ENCODE data around the gene DNAI2. TPM values are rescaled to one million over a fixed set of nuclear protein-coding genes. Genes with fewer than 3 reads are reported as not detected.

DNAI2 gene
- total RNA-seq, 4 donors from 2014 or later = not detected

GRCh38 chr17:74241431-74241830 lies 32.6 kb upstream of the DNAI2 start:
- TF ChIP-seq POLR2A (IDR thresholded peaks at IDR 0.05) = no peak
- TF ChIP-seq, protein P1, sequence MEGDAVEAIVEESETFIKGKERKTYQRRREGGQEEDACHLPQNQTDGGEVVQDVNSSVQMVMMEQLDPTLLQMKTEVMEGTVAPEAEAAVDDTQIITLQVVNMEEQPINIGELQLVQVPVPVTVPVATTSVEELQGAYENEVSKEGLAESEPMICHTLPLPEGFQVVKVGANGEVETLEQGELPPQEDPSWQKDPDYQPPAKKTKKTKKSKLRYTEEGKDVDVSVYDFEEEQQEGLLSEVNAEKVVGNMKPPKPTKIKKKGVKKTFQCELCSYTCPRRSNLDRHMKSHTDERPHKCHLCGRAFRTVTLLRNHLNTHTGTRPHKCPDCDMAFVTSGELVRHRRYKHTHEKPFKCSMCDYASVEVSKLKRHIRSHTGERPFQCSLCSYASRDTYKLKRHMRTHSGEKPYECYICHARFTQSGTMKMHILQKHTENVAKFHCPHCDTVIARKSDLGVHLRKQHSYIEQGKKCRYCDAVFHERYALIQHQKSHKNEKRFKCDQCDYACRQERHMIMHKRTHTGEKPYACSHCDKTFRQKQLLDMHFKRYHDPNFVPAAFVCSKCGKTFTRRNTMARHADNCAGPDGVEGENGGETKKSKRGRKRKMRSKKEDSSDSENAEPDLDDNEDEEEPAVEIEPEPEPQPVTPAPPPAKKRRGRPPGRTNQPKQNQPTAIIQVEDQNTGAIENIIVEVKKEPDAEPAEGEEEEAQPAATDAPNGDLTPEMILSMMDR (IDR thresholded peaks at IDR 0.05) = no peak
- no peaks in the 10 kb centered on the region for H3K27me3 ChIP-seq
- H3K27ac ChIP-seq = no peak overlapping the region
- H3K9me3 ChIP-seq = no peaks in the 10 kb centered on the region
- no peaks in the 10 kb centered on the region for H3K4me1 ChIP-seq
- no peak overlapping the region for H3K4me3 ChIP-seq
- DNase-seq = no peak
- no peaks in the 10 kb centered on the region for H3K36me3 ChIP-seq

GRCh38 chr17:74241847-74242246 lies 32.2 kb upstream of the DNAI2 start:
- H3K4me1 ChIP-seq = no peaks in the 10 kb centered on the region
- H3K27me3 ChIP-seq = no peaks in the 10 kb centered on the region
- TF ChIP-seq, protein P1 (IDR thresholded peaks at IDR 0.05) = no peak
- no peak for TF ChIP-seq POLR2A (IDR thresholded peaks at IDR 0.05)
- no peak for DNase-seq
- H3K4me3 ChIP-seq = no peak overlapping the region
- no peaks in the 10 kb centered on the region for H3K9me3 ChIP-seq
- H3K36me3 ChIP-seq = no peaks in the 10 kb centered on the region
- H3K27ac ChIP-seq = no peak overlapping the region

- Histone ChIP-seq H3K4me3 (no peak overlapping the region), H3K36me3 (no peaks in the 10 kb centered on the region), H3K27ac (no peak overlapping the region), H3K9me3 (no peaks in the 10 kb centered on the region), H3K4me1 (no peaks in the 10 kb centered on the region), H3K27me3 (no peaks in the 10 kb centered on the region)
- no peak for TF ChIP-seq POLR2A (IDR thresholded peaks at IDR 0.05)
- TF ChIP-seq, protein P1 (IDR thresholded peaks at IDR 0.05) = no peak
- DNase-seq = no peak
Measured at GRCh38 chr17:74243013-74243755, 30.9 kb upstream of the DNAI2 start.

DNA sequence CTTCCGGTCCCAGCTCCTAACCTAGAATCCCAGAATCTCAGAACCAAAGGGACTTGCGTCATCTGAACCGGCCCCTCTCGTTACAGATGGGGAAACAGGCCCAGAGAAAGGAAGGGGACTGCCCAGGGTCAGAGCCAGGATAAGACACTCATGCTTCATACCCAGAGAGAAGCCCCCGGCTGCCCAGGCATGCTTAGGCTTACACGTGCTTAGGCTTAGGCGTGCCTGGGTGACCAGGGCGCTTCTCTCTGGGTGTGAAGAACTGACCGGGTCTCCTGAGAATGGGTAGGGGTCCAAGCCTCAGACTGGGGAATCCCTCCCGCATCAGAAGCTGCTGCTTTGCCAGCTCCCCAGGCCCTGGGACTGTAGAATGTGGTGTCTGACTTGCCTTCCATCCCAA lies 29.9 kb upstream of the DNAI2 start:
- Histone ChIP-seq H3K4me3 (no peak overlapping the region), H3K9me3 (no peaks in the 10 kb centered on the region), H3K36me3 (no peaks in the 10 kb centered on the region), H3K27me3 (no peaks in the 10 kb centered on the region), H3K4me1 (no peaks in the 10 kb centered on the region), H3K27ac (no peak overlapping the region)
- DNase-seq = no peak
- TF ChIP-seq, protein P1 (IDR thresholded peaks at IDR 0.05) = no peak
- no peak for TF ChIP-seq POLR2A (IDR thresholded peaks at IDR 0.05)

DNA sequence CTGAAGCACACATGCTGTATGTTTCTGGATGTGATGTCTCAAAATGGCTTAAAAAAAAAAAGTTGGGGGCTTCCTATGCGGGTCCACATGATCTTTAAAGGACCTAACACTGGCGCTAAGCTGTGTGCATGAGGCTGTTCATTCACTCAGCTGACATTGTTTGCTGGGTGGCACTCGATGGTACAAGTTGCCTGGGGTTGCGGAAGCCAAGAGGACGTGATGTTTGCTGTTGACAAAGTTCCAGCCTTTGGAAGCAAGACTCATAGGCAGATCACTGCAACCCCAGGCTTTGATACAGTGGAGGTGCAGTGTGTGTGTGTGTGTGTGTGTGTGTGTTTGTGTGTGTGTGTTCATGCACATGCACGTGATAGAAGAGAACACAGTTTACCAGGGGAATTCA lies 29.5 kb upstream of the DNAI2 start:
- Histone ChIP-seq H3K36me3 (no peaks in the 10 kb centered on the region), H3K9me3 (no peaks in the 10 kb centered on the region), H3K4me1 (no peaks in the 10 kb centered on the region), H3K27ac (no peak overlapping the region), H3K4me3 (no peak overlapping the region), H3K27me3 (no peaks in the 10 kb centered on the region)
- no peak for TF ChIP-seq POLR2A (IDR thresholded peaks at IDR 0.05)
- TF ChIP-seq, protein P1 (IDR thresholded peaks at IDR 0.05) = no peak
- no peak for DNase-seq
